ENCODE data around the gene RPL26.

GRCh38 chr17:8377422-8377821 is 5.6 kb downstream of the RPL26 start:
- no peak for TF ChIP-seq POLR2A (IDR thresholded peaks at IDR 0.05)
- no peak for TF ChIP-seq CTCF (IDR thresholded peaks at IDR 0.05)

Data from body of pancreas (tissue), 4 donors.